Panc1 (cell line): ENCODE measurements around the gene AFF3. TPM values are rescaled to one million over a fixed set of nuclear protein-coding genes. Genes with fewer than 3 reads are reported as not detected.

Source experiments
- ATAC-seq: fragments of 200-7000 bp; cut with Tn5 transposase; 2 replicates; pipeline ENCODE4 v1.9.1; 2020; ENCODE audit warnings: mild to moderate bottlenecking, moderate library complexity
- BruUV-seq: library from RNA; stranded (reverse); fragments of 400-500 nt; replicated peaks from 2 replicates; lab custom pipeline; 2021; lab: Mats Ljungman, UMichigan
- CTCF ChIA-PET: fragments of 300-600 bp; sonication (Branson Sonifier 250); formaldehyde crosslinking; loops from one replicate; lab custom pipeline; 2022; ENCODE audit warnings: antibody characterized with exemption; lab: Charles Lee
- POLR2A ChIA-PET: fragments of 300-600 bp; sonication (Branson Sonifier 250); formaldehyde crosslinking; loops from one replicate; lab custom pipeline; 2022; ENCODE audit warnings: antibody characterized with exemption; lab: Charles Lee
- DNase-seq: peaks from one replicate; pipeline ENCODE4 v3.0.0-alpha.2; 2010; ENCODE audit warnings: low read depth, low spot score
- H3K27ac ChIP-seq: 2 replicates; pipeline ENCODE4 v1.5.1; 2011; ENCODE audit warnings: mild to moderate bottlenecking, low read length, inconsistent platforms
- H3K27me3 ChIP-seq: fragments of 200-500 bp; sonication (Bioruptor generic); 2 replicates; pipeline ENCODE4 v1.6.0; 2014; ENCODE audit warnings: low read length, inconsistent platforms; ENCODE audit not compliant: control insufficient read depth, insufficient read depth
- H3K36me3 ChIP-seq: fragments of 200-500 bp; sonication (Bioruptor generic); 2 replicates; pipeline ENCODE4 v1.5.1; 2014; ENCODE audit warnings: inconsistent platforms, mild to moderate bottlenecking, low read length, moderate library complexity; ENCODE audit not compliant: control insufficient read depth, insufficient read depth
- H3K4me1 ChIP-seq: 2 replicates; pipeline ENCODE4 v1.5.1; 2011; ENCODE audit warnings: inconsistent platforms, mild to moderate bottlenecking, low read length, moderate library complexity; ENCODE audit not compliant: control insufficient read depth, insufficient read depth
- H3K4me3 ChIP-seq, 2 experiments: 2 replicates each; pipeline ENCODE4 v1.5.1; 2011 to 2012; ENCODE audit warnings: low read depth in 2 of 2, low read length in 2 of 2, mild to moderate bottlenecking in 2 of 2, inconsistent platforms in 1 of 2, moderate library complexity in 1 of 2
- H3K9me3 ChIP-seq: fragments of 200-500 bp; sonication (Bioruptor generic); 2 replicates; pipeline ENCODE4 v1.5.1; 2014; ENCODE audit warnings: low read depth, mild to moderate bottlenecking, inconsistent platforms, low read length, moderate library complexity; ENCODE audit not compliant: control insufficient read depth, insufficient read depth
- POLR2AphosphoS5 ChIP-seq: IDR thresholded peaks from 2 replicates; pipeline ENCODE4 v1.6.1; 2012; ENCODE audit warnings: mild to moderate bottlenecking, low read depth, low read length, moderate library complexity
- SIN3A ChIP-seq: IDR thresholded peaks from 2 replicates; pipeline ENCODE4 v1.6.1; 2012; ENCODE audit warnings: low read depth, mild to moderate bottlenecking, low read length, moderate library complexity, borderline replicate concordance; ENCODE audit not compliant: insufficient read depth
- TCF7L2 ChIP-seq: IDR thresholded peaks from 2 replicates; pipeline ENCODE4 v1.6.1; 2011; ENCODE audit warnings: mild to moderate bottlenecking, low read depth, low read length, inconsistent platforms
- in situ Hi-C: cut with HindIII; loops from 2 replicates; pipeline ENCODE4 v1.10.0; 2016; ENCODE audit warnings: low sequenced_read_pairs, low pct_unique_long_range_greater_than_20kb
- intact Hi-C: fragments of 100-400 bp; cut with micrococcal nuclease; formaldehyde crosslinking; loops from one replicate; pipeline ENCODE4 v1.10.0; 2022; ENCODE audit not compliant: unreplicated experiment
- total RNA-seq: library from RNA; stranded (reverse); gene quantifications from one replicate; pipeline ENCODE4 v1.2.1, GENCODE V29; 2021; ENCODE audit not compliant: unreplicated experiment
- TF ChIP-seq, protein P1 (sequence below), 2 experiments: IDR thresholded peaks; 2 replicates each; pipeline ENCODE4 v1.6.1; 2011 to 2012; ENCODE audit warnings: low read depth in 2 of 2, control low read depth in 1 of 2, low read length in 1 of 2, mild to moderate bottlenecking in 1 of 2, moderate library complexity in 1 of 2; ENCODE audit not compliant: insufficient read depth in 1 of 2
- TF ChIP-seq, protein P2 (sequence below): fragments of 450-650 bp; IDR thresholded peaks from 2 replicates; pipeline ENCODE4 v1.5.1; 2017; ENCODE audit warnings: mild to moderate bottlenecking

The AFF3 gene
- total RNA-seq, 1 experiment from 2014 or later, result 2.2 TPM

DNA sequence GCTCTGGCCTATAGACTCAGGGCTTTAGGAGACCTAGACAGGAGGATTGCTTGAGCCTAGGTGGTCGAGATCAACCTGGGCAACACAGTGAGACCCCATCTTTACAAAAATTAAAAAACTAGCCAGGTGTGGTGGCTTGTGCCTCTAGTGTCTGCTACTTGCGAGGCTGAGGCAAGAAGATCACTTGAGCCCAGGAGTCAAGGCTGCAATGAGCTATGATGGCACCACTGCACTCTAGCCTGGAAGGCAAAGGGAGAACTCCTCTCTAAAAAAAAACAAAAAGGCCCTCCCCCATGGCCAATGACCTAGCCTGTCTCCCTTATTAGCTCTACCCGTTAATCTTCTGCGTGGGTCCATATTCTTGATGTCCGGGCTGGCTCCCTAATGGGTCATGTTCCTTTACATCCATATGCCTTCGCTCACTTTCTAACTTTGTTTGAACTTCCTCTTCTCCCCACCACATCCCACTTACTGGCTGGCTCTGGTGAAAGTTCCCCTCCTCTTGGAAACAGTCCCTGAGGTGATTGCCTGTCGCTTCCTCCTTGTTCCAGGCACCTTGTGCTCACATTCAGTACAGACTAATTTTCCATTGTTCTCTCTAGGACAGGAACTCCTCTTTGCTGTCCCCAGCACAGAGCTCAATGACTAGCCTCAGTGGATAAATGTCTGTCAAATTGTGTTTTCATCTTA, 103.0 kb downstream of the AFF3 start:
- intact Hi-C loops, result no loop called here
- Histone ChIP-seq H3K27me3 (peaks cover 2% of the 10 kb centered on the region), H3K4me1 (no peaks in the 10 kb centered on the region), H3K27ac (no peak overlapping the region), H3K4me3 (no peak overlapping the region), H3K9me3 (no peaks in the 10 kb centered on the region), H3K36me3 (no peaks in the 10 kb centered on the region; the same call in 1 of the 2 replicates)
- CTCF ChIA-PET, result no interaction called here
- POLR2A ChIA-PET, result no interaction called here
- ATAC-seq (no peak), DNase-seq (no peak)
- TF ChIP-seq TCF7L2, result no peak
- TF ChIP-seq, protein P1, sequence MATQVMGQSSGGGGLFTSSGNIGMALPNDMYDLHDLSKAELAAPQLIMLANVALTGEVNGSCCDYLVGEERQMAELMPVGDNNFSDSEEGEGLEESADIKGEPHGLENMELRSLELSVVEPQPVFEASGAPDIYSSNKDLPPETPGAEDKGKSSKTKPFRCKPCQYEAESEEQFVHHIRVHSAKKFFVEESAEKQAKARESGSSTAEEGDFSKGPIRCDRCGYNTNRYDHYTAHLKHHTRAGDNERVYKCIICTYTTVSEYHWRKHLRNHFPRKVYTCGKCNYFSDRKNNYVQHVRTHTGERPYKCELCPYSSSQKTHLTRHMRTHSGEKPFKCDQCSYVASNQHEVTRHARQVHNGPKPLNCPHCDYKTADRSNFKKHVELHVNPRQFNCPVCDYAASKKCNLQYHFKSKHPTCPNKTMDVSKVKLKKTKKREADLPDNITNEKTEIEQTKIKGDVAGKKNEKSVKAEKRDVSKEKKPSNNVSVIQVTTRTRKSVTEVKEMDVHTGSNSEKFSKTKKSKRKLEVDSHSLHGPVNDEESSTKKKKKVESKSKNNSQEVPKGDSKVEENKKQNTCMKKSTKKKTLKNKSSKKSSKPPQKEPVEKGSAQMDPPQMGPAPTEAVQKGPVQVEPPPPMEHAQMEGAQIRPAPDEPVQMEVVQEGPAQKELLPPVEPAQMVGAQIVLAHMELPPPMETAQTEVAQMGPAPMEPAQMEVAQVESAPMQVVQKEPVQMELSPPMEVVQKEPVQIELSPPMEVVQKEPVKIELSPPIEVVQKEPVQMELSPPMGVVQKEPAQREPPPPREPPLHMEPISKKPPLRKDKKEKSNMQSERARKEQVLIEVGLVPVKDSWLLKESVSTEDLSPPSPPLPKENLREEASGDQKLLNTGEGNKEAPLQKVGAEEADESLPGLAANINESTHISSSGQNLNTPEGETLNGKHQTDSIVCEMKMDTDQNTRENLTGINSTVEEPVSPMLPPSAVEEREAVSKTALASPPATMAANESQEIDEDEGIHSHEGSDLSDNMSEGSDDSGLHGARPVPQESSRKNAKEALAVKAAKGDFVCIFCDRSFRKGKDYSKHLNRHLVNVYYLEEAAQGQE (IDR thresholded peaks at IDR 0.05; ENCODE audit: insufficient read depth in 1 of 2, low read depth in 2 of 2, low read length in 1 of 2), result no peak
- TF ChIP-seq SIN3A, result no peak
- TF ChIP-seq, protein P2, sequence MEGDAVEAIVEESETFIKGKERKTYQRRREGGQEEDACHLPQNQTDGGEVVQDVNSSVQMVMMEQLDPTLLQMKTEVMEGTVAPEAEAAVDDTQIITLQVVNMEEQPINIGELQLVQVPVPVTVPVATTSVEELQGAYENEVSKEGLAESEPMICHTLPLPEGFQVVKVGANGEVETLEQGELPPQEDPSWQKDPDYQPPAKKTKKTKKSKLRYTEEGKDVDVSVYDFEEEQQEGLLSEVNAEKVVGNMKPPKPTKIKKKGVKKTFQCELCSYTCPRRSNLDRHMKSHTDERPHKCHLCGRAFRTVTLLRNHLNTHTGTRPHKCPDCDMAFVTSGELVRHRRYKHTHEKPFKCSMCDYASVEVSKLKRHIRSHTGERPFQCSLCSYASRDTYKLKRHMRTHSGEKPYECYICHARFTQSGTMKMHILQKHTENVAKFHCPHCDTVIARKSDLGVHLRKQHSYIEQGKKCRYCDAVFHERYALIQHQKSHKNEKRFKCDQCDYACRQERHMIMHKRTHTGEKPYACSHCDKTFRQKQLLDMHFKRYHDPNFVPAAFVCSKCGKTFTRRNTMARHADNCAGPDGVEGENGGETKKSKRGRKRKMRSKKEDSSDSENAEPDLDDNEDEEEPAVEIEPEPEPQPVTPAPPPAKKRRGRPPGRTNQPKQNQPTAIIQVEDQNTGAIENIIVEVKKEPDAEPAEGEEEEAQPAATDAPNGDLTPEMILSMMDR, result no peak
- TF ChIP-seq POLR2AphosphoS5, result no peak
- BruUV-seq, result no TSS peak
- in situ Hi-C loops, result no loop called here

DNA sequence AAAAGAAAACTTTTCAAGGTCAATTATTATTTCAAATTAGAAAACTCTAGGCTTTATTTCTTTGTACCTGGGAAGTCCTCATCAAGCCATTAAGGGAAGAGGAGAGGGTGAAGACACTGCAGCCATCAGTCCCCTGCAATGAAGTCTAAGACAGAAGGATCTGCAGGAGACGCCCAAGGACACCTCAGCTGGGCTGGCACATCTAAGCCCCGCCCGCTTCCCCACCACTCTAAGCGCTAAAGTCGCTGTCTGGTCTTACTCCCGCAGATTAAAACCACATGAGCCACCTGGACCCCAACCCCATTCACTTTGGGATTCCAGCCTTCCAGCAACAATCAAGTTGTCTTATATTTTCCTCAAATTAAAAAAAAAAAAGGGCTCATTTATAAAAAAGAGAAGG, 104.4 kb downstream of the AFF3 start:
- no TSS peak for BruUV-seq
- in situ Hi-C loops, result no loop called here

More for the DNA sequence above, 104.4 kb downstream of the AFF3 start:
- ChIA-PET CTCF (no interaction called here), POLR2A (interaction anchor here (0.7 kb wide), 2 partner anchors 198 to 223 kb away, joined by 4 to 5 read pairs; no protein-coding TSS in a partner anchor)
- Histone ChIP-seq H3K4me3 (no peak overlapping the region), H3K4me1 (no peaks in the 10 kb centered on the region), H3K9me3 (no peaks in the 10 kb centered on the region), H3K27me3 (peaks cover 2% of the 10 kb centered on the region; the same call in 1 of the 2 replicates), H3K36me3 (no peaks in the 10 kb centered on the region; the same call in 1 of the 2 replicates), H3K27ac (no peak overlapping the region)
- DNase-seq (no peak), ATAC-seq (no peak)
- TF ChIP-seq, protein P1 (IDR thresholded peaks at IDR 0.05; ENCODE audit: insufficient read depth in 1 of 2, low read depth in 2 of 2, low read length in 1 of 2), result no peak
- TF ChIP-seq TCF7L2, result no peak
- no peak for TF ChIP-seq POLR2AphosphoS5
- TF ChIP-seq SIN3A, result no peak
- TF ChIP-seq, protein P2, result no peak
- intact Hi-C loops, result no loop called here
